Tibial nerve (tissue), 4 donors: ENCODE results near the gene TBC1D8. TPM values are rescaled to one million over a fixed set of nuclear protein-coding genes. Genes with fewer than 3 reads are reported as not detected.

ENCODE experiments used
- DNase-seq, 2 donors: peaks; one replicate each; pipeline ENCODE4 v3.0.0-alpha.2; 2019; ENCODE audit warnings: low spot score in 2 of 2
- H3K27ac ChIP-seq, 4 donors: fragments of 200-600 bp; sonication (generic) in 3 of 4; one replicate each; pipeline ENCODE4 v1.5.1; 2017 to 2019; ENCODE audit warnings: mild to moderate bottlenecking in 1 of 4
- H3K27me3 ChIP-seq, 2 donors: fragments of 200-600 bp; sonication (generic) in 1 of 2; one replicate each; pipeline versions ENCODE4 v1.5.1 to v1.6.0; 2017 to 2019
- H3K36me3 ChIP-seq, 3 donors: fragments of 200-600 bp; sonication (generic); one replicate each; pipeline ENCODE4 v1.5.1; 2018 to 2019
- H3K4me1 ChIP-seq, 4 donors: fragments of 200-600 bp; sonication (generic) in 3 of 4; one replicate each; pipeline ENCODE4 v1.5.1; 2017 to 2019
- H3K4me3 ChIP-seq, 4 donors: fragments of 200-600 bp; sonication (generic) in 3 of 4; one replicate each; pipeline ENCODE4 v1.5.1; 2017 to 2019; ENCODE audit warnings: mild to moderate bottlenecking in 1 of 4, moderate library complexity in 1 of 4
- H3K9me3 ChIP-seq, 4 donors: fragments of 200-600 bp; sonication (generic) in 3 of 4; one replicate each; pipeline ENCODE4 v1.5.1; 2017 to 2019
- EP300 ChIP-seq, 2 donors: sonication (generic); formaldehyde crosslinking; IDR thresholded peaks; one replicate each; pipeline ENCODE4 v1.6.1; 2017; ENCODE audit warnings: antibody characterized with exemption in 2 of 2, mild to moderate bottlenecking in 1 of 2
- POLR2A ChIP-seq, 2 donors: fragments of 450-650 bp; IDR thresholded peaks; one replicate each; pipeline ENCODE4 v1.6.1; 2017; ENCODE audit warnings: antibody characterized with exemption in 2 of 2, mild to moderate bottlenecking in 2 of 2, moderate library complexity in 2 of 2
- WGBS, 2 donors: methylation state at CpG; one replicate each; pipeline ENCODE4 v1.1.5; 2018; 5-methylcytosine and 5-hydroxymethylcytosine counted together
- total RNA-seq, 4 donors: library from RNA; depleted of rRNA; stranded (reverse); fragments of >200 nt; gene quantifications; one replicate each; pipeline ENCODE4 v1.1.0, GENCODE V29; 2016
- TF ChIP-seq, protein P1 (sequence below), 5 experiments: fragments of 200-600 bp in 3 of 5; fragments of 450-650 bp in 2 of 5; sonication (generic) in 3 of 5; IDR thresholded peaks; one replicate each; pipeline ENCODE4 v1.5.1; 2016 to 2019; ENCODE audit warnings: antibody characterized with exemption in 5 of 5, mild to moderate bottlenecking in 3 of 5, moderate library complexity in 2 of 5

TBC1D8 gene
- total RNA-seq, 4 donors from 2014 or later: 42.4 to 87.9 (median 47.3) TPM

DNA sequence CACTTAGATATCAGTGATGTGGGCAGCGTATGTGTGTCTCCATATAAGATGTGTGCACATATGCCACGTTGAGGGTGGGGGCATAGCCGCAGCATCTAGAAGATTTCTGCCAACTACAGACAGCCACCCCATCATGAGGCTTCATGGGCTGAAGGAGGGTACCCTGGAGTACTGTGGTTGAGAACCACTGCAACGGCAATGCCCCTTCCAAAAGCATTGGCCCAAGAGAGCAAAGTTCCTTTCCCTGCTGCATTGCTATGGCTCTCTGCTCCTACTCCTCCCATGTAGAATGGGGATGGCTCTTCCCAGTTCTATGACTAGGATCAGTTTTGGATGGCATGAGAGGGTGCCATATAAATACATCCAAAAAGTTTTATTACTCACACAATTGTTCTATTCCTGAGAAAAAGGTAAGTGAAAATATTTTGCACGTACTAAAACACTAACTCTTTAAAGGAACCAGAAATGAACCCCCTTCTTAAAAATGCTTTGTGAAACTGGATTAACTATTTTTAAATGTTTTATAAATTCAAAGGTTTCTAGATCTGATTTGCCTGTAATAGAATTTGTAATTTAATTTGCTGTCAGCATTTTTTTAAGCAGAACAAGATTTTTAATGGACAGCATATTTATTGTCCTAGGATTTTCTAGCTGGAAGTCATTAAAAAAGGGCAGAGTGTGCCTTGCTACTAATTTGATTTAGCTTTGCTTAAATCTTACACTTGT is 153.5 kb downstream of the TBC1D8 start:
- H3K27me3 ChIP-seq: no peaks in the 10 kb centered on the region
- H3K27ac ChIP-seq: no peak overlapping the region
- no peaks in the 10 kb centered on the region for H3K9me3 ChIP-seq
- DNase-seq: no peak
- peaks cover 0 to 22% (median 0%) of the 10 kb centered on the region in 3 donors for H3K36me3 ChIP-seq
- H3K4me1 ChIP-seq: peaks cover 0 to 6% (median 0%) of the 10 kb centered on the region in 4 donors
- WGBS, 2 donors: 87 to 92% methylated on average over 5 of the region's 5 CpGs
- H3K4me3 ChIP-seq: no peak overlapping the region
- TF ChIP-seq POLR2A (IDR thresholded peaks at IDR 0.05) (no peak), EP300 (IDR thresholded peaks at IDR 0.05) (no peak)
- TF ChIP-seq, protein P1, sequence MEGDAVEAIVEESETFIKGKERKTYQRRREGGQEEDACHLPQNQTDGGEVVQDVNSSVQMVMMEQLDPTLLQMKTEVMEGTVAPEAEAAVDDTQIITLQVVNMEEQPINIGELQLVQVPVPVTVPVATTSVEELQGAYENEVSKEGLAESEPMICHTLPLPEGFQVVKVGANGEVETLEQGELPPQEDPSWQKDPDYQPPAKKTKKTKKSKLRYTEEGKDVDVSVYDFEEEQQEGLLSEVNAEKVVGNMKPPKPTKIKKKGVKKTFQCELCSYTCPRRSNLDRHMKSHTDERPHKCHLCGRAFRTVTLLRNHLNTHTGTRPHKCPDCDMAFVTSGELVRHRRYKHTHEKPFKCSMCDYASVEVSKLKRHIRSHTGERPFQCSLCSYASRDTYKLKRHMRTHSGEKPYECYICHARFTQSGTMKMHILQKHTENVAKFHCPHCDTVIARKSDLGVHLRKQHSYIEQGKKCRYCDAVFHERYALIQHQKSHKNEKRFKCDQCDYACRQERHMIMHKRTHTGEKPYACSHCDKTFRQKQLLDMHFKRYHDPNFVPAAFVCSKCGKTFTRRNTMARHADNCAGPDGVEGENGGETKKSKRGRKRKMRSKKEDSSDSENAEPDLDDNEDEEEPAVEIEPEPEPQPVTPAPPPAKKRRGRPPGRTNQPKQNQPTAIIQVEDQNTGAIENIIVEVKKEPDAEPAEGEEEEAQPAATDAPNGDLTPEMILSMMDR (IDR thresholded peaks at IDR 0.05): no peak

DNA sequence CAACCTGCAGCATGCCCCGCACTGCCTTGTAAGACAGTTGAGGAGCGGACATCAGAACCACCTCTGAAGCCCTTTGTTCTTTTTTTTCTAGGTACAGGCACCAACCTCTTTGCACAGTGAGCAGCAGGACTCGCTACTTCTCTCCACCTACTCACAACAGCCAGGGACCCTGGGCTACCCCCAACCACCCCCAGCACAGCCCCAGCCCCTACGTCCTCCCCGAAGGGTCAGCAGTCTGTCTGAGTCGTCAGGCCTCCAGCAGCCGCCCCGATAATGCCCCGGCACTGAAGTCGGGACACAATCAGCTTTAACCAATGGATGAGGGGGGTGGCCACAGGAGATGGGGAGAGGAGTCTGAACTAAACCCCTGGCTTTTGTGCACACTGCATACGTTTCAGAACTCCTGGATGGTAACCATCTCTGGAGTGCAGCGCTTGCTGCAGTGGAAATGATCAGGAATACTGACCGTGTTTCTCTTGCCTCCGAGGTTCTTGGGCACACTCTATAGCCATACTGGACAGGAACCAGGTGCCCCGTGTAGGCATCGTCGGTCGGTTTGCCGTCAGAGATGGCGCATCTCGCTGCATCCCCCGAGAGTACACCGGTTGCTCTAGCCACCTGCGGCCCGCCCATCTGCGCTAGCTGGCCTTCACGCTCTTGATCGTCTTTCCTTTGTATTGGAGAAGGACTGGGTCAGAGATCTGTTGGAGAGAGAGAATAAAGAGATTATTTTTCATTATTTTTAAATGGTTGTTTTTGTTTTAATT is 155.7 kb downstream of the TBC1D8 start:
- no peak for TF ChIP-seq EP300 (IDR thresholded peaks at IDR 0.05)
- TF ChIP-seq, protein P1 (IDR thresholded peaks at IDR 0.05): no peak
- no peak for TF ChIP-seq POLR2A (IDR thresholded peaks at IDR 0.05)
- no peak overlapping the region for H3K4me3 ChIP-seq
- no peak for DNase-seq
- no peaks in the 10 kb centered on the region for H3K9me3 ChIP-seq
- H3K27ac ChIP-seq: no peak overlapping the region
- H3K36me3 ChIP-seq: peaks cover 0 to 29% (median 0%) of the 10 kb centered on the region in 3 donors
- WGBS, 2 donors: 90 to 91% methylated on average over 28 of the region's 28 CpGs
- H3K4me1 ChIP-seq: no peaks in the 10 kb centered on the region
- no peaks in the 10 kb centered on the region for H3K27me3 ChIP-seq

DNA sequence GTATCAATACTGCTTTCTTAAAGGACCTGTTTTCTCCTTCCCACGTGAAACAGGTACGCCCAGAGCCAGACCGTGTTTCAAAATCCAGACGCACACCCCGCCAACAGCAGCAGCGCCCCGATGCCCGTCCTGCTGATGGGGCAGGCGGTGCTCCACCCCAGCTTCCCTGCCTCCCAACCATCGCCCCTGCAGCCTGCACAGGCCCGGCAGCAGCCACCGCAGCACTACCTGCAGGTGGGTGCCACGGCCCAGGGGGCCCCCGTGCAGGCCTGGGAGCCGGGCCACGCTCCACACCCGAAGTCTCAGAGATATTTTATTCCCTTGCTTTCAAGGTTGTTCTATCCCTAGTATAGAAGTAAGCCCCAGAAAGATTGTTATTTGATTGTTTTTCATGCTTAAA is 157.9 kb downstream of the TBC1D8 start:
- WGBS, 2 donors: 89 to 91% methylated on average over 17 of the region's 17 CpGs
- Histone ChIP-seq H3K9me3 (no peaks in the 10 kb centered on the region), H3K4me3 (no peak overlapping the region), H3K36me3 (peaks cover 0 to 35% (median 0%) of the 10 kb centered on the region in 3 donors), H3K27ac (no peak overlapping the region), H3K27me3 (no peaks in the 10 kb centered on the region), H3K4me1 (no peaks in the 10 kb centered on the region)
- DNase-seq: no peak
- TF ChIP-seq EP300 (IDR thresholded peaks at IDR 0.05) (no peak), POLR2A (IDR thresholded peaks at IDR 0.05) (no peak)
- TF ChIP-seq, protein P1 (IDR thresholded peaks at IDR 0.05): no peak

DNA sequence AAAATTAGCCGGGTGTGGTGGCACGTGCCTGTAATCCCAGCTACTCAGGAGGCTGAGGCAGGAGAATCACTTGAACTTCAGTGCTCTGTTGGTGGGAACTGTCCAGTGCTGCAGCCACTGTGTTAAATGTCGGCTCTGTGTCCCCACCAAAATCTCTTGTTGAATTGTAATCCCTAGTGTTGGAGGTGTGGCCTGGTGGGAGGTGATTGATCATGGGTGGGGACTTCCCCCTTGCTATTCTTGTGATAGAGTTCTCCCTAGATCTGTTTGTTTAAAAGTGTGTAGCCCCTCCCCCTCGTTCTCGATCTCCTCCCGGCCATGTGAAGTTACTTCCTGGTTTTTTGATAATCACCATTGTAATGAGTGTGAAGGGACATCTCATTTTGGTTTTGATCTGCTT is 158.9 kb downstream of the TBC1D8 start:
- Histone ChIP-seq H3K27me3 (no peaks in the 10 kb centered on the region), H3K4me1 (no peaks in the 10 kb centered on the region), H3K27ac (no peak overlapping the region), H3K9me3 (no peaks in the 10 kb centered on the region), H3K36me3 (peaks cover 0 to 35% (median 0%) of the 10 kb centered on the region in 3 donors), H3K4me3 (no peak overlapping the region)
- TF ChIP-seq, protein P1 (IDR thresholded peaks at IDR 0.05): no peak
- TF ChIP-seq POLR2A (IDR thresholded peaks at IDR 0.05) (no peak), EP300 (IDR thresholded peaks at IDR 0.05) (no peak)
- WGBS, 2 donors: 75 to 80% methylated on average over 6 of the region's 6 CpGs
- DNase-seq: no peak

DNA sequence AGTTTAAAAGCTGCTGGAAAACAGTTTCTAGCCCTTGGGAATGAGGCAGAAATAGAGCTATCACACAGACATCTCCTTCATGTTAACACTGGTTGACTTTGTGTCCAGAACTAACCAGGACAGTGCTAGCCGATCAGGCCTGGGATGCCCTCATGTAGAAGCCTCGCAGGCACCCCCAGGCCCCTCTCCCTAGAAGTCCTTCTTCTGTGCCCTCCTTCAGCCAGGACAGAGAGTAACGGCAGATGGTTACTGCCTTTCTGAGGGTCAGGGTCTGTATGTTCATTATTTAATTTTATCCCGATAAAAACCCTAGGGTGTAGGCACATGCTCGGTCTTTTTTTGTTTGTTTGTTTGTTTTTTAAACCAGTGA is 159.8 kb downstream of the TBC1D8 start:
- no peaks in the 10 kb centered on the region for H3K4me1 ChIP-seq

More for the DNA sequence above, 159.8 kb downstream of the TBC1D8 start:
- DNase-seq: no peak
- WGBS, 2 donors: 76 to 83% methylated on average over 5 of the region's 5 CpGs
- no peak for TF ChIP-seq EP300 (IDR thresholded peaks at IDR 0.05)
- TF ChIP-seq, protein P1 (IDR thresholded peaks at IDR 0.05): no peak
- no peak overlapping the region for H3K4me3 ChIP-seq
- H3K27ac ChIP-seq: no peak overlapping the region
- H3K27me3 ChIP-seq: no peaks in the 10 kb centered on the region
- H3K36me3 ChIP-seq: peaks cover 0 to 35% (median 0%) of the 10 kb centered on the region in 3 donors
- H3K9me3 ChIP-seq: no peaks in the 10 kb centered on the region
